DOHH2 (cell line): ENCODE measurements around the gene ARL15.

ENCODE experiments used
- EZH2phosphoT487 ChIP-seq: fragments of 200-600 bp; sonication (generic); IDR thresholded peaks from 2 replicates; pipeline ENCODE4 v1.6.1; 2017; ENCODE audit warnings: borderline replicate concordance, mild to moderate bottlenecking, antibody characterized with exemption, low read length, moderate library complexity, mixed read lengths
- TF ChIP-seq, protein P1 (sequence below): fragments of 200-600 bp; sonication (generic); IDR thresholded peaks from one replicate; pipeline ENCODE4 v1.5.1; 2014; ENCODE audit warnings: antibody characterized with exemption, mild to moderate bottlenecking, low read depth, low read length; ENCODE audit not compliant: poor library complexity, severe bottlenecking

DNA sequence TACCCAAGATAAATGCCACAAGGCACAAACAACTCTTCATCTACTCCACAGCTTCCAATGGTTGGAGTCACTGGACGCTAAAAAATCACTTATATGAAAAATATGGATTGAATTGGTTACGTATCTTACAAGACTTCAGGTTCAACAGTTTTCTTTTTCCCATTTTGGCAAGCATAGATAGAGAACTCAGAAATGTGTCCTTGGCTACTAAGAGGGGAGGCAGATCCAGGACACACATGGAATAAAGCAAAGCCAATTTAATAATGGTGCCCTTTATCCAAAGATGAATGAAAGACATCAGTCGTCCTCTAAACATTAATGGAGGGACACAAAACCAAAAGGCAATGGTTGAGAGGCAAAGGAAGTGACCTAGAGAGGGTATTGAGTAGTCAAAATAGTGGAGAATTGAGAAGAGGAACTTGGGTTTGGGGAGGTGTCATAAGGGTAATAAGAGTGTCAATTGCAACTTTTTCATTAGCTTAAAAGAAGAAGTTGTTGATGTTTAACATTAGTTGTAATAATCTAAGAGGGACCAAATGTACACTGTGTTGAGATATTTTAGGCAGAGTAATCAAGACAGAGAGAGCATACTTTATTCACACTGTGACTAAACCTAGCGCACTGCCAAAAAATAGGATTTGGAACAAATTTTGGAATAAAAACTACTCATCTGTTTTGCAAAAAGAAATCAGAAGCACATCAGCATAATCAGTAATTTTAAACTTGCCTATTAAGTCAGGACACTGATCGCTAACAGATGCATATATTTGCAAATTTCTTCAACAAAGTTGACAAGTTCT lies 308.2 kb downstream of the ARL15 start:
- TF ChIP-seq, protein P1, sequence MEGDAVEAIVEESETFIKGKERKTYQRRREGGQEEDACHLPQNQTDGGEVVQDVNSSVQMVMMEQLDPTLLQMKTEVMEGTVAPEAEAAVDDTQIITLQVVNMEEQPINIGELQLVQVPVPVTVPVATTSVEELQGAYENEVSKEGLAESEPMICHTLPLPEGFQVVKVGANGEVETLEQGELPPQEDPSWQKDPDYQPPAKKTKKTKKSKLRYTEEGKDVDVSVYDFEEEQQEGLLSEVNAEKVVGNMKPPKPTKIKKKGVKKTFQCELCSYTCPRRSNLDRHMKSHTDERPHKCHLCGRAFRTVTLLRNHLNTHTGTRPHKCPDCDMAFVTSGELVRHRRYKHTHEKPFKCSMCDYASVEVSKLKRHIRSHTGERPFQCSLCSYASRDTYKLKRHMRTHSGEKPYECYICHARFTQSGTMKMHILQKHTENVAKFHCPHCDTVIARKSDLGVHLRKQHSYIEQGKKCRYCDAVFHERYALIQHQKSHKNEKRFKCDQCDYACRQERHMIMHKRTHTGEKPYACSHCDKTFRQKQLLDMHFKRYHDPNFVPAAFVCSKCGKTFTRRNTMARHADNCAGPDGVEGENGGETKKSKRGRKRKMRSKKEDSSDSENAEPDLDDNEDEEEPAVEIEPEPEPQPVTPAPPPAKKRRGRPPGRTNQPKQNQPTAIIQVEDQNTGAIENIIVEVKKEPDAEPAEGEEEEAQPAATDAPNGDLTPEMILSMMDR = no peak
- no peak for TF ChIP-seq EZH2phosphoT487
